ENCODE data around the gene ING4. TPM values are rescaled to one million over a fixed set of nuclear protein-coding genes. Genes with fewer than 3 reads are reported as not detected.

ING4 gene
- total and polyA plus RNA-seq, 2 of the 13 experiments (the other 11 are each of a cell fraction or from before 2014, with no cell fraction given), result 14.4 to 32.4 TPM

DNA sequence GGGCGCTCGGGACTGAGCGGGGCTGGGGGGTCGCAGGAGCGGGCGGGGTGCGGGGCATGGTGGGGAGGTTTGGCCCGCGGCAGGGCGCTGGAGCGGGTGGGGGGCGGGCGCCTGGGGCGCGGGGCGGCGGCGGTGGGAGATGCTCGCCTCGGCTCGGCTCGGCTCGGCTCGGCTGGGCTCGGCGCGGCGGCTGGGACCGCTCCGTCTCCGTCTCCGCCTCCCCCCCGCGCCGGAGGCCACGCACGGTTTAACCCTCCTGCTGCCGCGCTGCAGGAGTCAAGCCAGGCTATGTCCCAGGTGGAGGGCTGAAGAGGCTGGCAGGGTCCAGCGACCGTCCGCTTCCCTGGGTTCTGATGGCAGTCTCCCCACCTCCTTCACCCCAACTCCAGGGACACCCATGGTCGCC, 37.7 kb upstream of the ING4 start, which contains the start of gene PIANP (continued):
- TF ChIP-seq ZNF484 (CRISPR knock-in tag; IDR thresholded peaks at IDR 0.05; ENCODE audit: borderline replicate concordance, low read depth) (no peak), ZBTB8A (CRISPR knock-in tag; IDR thresholded peaks at IDR 0.05; ENCODE audit: borderline replicate concordance, low read depth) (no peak), MTA1 (CRISPR knock-in tag; IDR thresholded peaks at IDR 0.05; ENCODE audit: borderline replicate concordance) (0 out of 2 replicates have a peak, but pooled peaks have one; percentile 22), ZMYM2 (CRISPR knock-in tag; IDR thresholded peaks at IDR 0.05) (no peak), KLF13 (CRISPR knock-in tag; IDR thresholded peaks at IDR 0.05) (no peak), SMAD9 (CRISPR knock-in tag; IDR thresholded peaks at IDR 0.05) (no peak), SATB2 (CRISPR knock-in tag; IDR thresholded peaks at IDR 0.05) (no peak), ZNF251 (CRISPR knock-in tag; IDR thresholded peaks at IDR 0.05) (no peak), SP5 (CRISPR knock-in tag; IDR thresholded peaks at IDR 0.05; ENCODE audit: borderline replicate concordance, low read depth) (no peak), ZNF652 (CRISPR knock-in tag; IDR thresholded peaks at IDR 0.05; ENCODE audit: borderline replicate concordance, low read depth) (peak; percentile 95), SPEN (CRISPR knock-in tag; IDR thresholded peaks at IDR 0.05; ENCODE audit: low read depth) (no peak), ZNF20 (CRISPR knock-in tag; IDR thresholded peaks at IDR 0.05) (no peak), ZMYM4 (CRISPR knock-in tag; IDR thresholded peaks at IDR 0.05) (no peak), ZNF331 (CRISPR knock-in tag; IDR thresholded peaks at IDR 0.05) (0 out of 2 replicates have a peak, but pooled peaks have one; percentile 23), ZNF549 (CRISPR knock-in tag; IDR thresholded peaks at IDR 0.05) (no peak)
- TF ChIP-seq, protein P1, sequence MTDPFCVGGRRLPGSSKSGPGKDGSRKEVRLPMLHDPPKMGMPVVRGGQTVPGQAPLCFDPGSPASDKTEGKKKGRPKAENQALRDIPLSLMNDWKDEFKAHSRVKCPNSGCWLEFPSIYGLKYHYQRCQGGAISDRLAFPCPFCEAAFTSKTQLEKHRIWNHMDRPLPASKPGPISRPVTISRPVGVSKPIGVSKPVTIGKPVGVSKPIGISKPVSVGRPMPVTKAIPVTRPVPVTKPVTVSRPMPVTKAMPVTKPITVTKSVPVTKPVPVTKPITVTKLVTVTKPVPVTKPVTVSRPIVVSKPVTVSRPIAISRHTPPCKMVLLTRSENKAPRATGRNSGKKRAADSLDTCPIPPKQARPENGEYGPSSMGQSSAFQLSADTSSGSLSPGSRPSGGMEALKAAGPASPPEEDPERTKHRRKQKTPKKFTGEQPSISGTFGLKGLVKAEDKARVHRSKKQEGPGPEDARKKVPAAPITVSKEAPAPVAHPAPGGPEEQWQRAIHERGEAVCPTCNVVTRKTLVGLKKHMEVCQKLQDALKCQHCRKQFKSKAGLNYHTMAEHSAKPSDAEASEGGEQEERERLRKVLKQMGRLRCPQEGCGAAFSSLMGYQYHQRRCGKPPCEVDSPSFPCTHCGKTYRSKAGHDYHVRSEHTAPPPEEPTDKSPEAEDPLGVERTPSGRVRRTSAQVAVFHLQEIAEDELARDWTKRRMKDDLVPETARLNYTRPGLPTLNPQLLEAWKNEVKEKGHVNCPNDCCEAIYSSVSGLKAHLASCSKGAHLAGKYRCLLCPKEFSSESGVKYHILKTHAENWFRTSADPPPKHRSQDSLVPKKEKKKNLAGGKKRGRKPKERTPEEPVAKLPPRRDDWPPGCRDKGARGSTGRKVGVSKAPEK (CRISPR knock-in tag; IDR thresholded peaks at IDR 0.05; ENCODE audit: borderline replicate concordance), result no peak
- TF ChIP-seq, protein P2, sequence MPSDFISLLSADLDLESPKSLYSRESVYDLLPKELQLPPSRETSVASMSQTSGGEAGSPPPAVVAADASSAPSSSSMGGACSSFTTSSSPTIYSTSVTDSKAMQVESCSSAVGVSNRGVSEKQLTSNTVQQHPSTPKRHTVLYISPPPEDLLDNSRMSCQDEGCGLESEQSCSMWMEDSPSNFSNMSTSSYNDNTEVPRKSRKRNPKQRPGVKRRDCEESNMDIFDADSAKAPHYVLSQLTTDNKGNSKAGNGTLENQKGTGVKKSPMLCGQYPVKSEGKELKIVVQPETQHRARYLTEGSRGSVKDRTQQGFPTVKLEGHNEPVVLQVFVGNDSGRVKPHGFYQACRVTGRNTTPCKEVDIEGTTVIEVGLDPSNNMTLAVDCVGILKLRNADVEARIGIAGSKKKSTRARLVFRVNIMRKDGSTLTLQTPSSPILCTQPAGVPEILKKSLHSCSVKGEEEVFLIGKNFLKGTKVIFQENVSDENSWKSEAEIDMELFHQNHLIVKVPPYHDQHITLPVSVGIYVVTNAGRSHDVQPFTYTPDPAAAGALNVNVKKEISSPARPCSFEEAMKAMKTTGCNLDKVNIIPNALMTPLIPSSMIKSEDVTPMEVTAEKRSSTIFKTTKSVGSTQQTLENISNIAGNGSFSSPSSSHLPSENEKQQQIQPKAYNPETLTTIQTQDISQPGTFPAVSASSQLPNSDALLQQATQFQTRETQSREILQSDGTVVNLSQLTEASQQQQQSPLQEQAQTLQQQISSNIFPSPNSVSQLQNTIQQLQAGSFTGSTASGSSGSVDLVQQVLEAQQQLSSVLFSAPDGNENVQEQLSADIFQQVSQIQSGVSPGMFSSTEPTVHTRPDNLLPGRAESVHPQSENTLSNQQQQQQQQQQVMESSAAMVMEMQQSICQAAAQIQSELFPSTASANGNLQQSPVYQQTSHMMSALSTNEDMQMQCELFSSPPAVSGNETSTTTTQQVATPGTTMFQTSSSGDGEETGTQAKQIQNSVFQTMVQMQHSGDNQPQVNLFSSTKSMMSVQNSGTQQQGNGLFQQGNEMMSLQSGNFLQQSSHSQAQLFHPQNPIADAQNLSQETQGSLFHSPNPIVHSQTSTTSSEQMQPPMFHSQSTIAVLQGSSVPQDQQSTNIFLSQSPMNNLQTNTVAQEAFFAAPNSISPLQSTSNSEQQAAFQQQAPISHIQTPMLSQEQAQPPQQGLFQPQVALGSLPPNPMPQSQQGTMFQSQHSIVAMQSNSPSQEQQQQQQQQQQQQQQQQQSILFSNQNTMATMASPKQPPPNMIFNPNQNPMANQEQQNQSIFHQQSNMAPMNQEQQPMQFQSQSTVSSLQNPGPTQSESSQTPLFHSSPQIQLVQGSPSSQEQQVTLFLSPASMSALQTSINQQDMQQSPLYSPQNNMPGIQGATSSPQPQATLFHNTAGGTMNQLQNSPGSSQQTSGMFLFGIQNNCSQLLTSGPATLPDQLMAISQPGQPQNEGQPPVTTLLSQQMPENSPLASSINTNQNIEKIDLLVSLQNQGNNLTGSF (CRISPR knock-in tag; IDR thresholded peaks at IDR 0.05), result no peak
- TF ChIP-seq, protein P3, sequence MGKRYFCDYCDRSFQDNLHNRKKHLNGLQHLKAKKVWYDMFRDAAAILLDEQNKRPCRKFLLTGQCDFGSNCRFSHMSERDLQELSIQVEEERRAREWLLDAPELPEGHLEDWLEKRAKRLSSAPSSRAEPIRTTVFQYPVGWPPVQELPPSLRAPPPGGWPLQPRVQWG (CRISPR knock-in tag; IDR thresholded peaks at IDR 0.05; ENCODE audit: borderline replicate concordance, low read depth), result no peak
- TF ChIP-seq, protein P4, sequence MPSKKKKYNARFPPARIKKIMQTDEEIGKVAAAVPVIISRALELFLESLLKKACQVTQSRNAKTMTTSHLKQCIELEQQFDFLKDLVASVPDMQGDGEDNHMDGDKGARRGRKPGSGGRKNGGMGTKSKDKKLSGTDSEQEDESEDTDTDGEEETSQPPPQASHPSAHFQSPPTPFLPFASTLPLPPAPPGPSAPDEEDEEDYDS (CRISPR knock-in tag; IDR thresholded peaks at IDR 0.05), result no peak
- TF ChIP-seq, protein P5, sequence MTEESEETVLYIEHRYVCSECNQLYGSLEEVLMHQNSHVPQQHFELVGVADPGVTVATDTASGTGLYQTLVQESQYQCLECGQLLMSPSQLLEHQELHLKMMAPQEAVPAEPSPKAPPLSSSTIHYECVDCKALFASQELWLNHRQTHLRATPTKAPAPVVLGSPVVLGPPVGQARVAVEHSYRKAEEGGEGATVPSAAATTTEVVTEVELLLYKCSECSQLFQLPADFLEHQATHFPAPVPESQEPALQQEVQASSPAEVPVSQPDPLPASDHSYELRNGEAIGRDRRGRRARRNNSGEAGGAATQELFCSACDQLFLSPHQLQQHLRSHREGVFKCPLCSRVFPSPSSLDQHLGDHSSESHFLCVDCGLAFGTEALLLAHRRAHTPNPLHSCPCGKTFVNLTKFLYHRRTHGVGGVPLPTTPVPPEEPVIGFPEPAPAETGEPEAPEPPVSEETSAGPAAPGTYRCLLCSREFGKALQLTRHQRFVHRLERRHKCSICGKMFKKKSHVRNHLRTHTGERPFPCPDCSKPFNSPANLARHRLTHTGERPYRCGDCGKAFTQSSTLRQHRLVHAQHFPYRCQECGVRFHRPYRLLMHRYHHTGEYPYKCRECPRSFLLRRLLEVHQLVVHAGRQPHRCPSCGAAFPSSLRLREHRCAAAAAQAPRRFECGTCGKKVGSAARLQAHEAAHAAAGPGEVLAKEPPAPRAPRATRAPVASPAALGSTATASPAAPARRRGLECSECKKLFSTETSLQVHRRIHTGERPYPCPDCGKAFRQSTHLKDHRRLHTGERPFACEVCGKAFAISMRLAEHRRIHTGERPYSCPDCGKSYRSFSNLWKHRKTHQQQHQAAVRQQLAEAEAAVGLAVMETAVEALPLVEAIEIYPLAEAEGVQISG (CRISPR knock-in tag; IDR thresholded peaks at IDR 0.05), result peak; percentile 14; the same call in 1 of the 2 replicates
